GM21576 (cell line): ENCODE results near the gene DSE.
"Not testable (repeated sequence)": the region's sequence is repeated elsewhere in the genome, so short reads cannot be mapped to it uniquely, and the experiment has no call there.

Experiments
- ATAC-seq: cut with Tn5 transposase; IDR thresholded peaks from one replicate; pipeline ENCODE4 v1.9.1; 2021; ENCODE audit warnings: mild to moderate bottlenecking, moderate library complexity; ENCODE audit not compliant: unreplicated experiment

The DSE gene

GRCh38 chr6:116370760-116371119 is at the start of gene DSE:
TSS of gene DSE (plus strand) at chr6:116370947. CDS start at chr6:116399251, 28,304 bp downstream.
- peak; percentile 64 for ATAC-seq

- not testable (repeated sequence) for ATAC-seq
Measured at GRCh38 chr6:116321933-116322332, 48.8 kb upstream of the DSE start.

- ATAC-seq = no peak
Measured at GRCh38 chr6:116323863-116324262, 46.9 kb upstream of the DSE start.

GRCh38 chr6:116325634-116326132 is 45.1 kb upstream of the DSE start:
- not testable (repeated sequence) for ATAC-seq

- ATAC-seq = no peak
Measured at GRCh38 chr6:116326181-116326671, 44.5 kb upstream of the DSE start.

- ATAC-seq = no peak
Measured at GRCh38 chr6:116326996-116327395, 43.8 kb upstream of the DSE start.

- ATAC-seq = no peak
Measured at GRCh38 chr6:116327803-116328527, 42.8 kb upstream of the DSE start.

GRCh38 chr6:116328528-116328903 is 42.2 kb upstream of the DSE start:
- no peak for ATAC-seq

- ATAC-seq = no peak
Measured at GRCh38 chr6:116329156-116329555, 41.6 kb upstream of the DSE start.

- ATAC-seq = no peak
Measured at GRCh38 chr6:116330511-116330910, 40.2 kb upstream of the DSE start.

- no peak for ATAC-seq
Measured at GRCh38 chr6:116332096-116332495, 38.7 kb upstream of the DSE start.

- ATAC-seq = not testable (repeated sequence)
Measured at GRCh38 chr6:116334638-116335409, 35.9 kb upstream of the DSE start.

GRCh38 chr6:116335612-116336215 is 35.0 kb upstream of the DSE start:
- ATAC-seq = no peak

- no peak for ATAC-seq
Measured at GRCh38 chr6:116338943-116339342, 31.8 kb upstream of the DSE start.

- ATAC-seq = not testable (repeated sequence)
Measured at GRCh38 chr6:116340625-116341024, 30.1 kb upstream of the DSE start.

- ATAC-seq = no peak
Measured at GRCh38 chr6:116349216-116349615, 21.5 kb upstream of the DSE start.

GRCh38 chr6:116351101-116351500 is 19.6 kb upstream of the DSE start:
- ATAC-seq = no peak

GRCh38 chr6:116352515-116353471 is 18.0 kb upstream of the DSE start:
- ATAC-seq = peak; percentile 46

- no peak for ATAC-seq
Measured at GRCh38 chr6:116354236-116354635, 16.5 kb upstream of the DSE start.

- ATAC-seq = no peak
Measured at GRCh38 chr6:116355796-116356195, 15.0 kb upstream of the DSE start.
